Measurements from ENCODE around the gene KIF2C.

DNA sequence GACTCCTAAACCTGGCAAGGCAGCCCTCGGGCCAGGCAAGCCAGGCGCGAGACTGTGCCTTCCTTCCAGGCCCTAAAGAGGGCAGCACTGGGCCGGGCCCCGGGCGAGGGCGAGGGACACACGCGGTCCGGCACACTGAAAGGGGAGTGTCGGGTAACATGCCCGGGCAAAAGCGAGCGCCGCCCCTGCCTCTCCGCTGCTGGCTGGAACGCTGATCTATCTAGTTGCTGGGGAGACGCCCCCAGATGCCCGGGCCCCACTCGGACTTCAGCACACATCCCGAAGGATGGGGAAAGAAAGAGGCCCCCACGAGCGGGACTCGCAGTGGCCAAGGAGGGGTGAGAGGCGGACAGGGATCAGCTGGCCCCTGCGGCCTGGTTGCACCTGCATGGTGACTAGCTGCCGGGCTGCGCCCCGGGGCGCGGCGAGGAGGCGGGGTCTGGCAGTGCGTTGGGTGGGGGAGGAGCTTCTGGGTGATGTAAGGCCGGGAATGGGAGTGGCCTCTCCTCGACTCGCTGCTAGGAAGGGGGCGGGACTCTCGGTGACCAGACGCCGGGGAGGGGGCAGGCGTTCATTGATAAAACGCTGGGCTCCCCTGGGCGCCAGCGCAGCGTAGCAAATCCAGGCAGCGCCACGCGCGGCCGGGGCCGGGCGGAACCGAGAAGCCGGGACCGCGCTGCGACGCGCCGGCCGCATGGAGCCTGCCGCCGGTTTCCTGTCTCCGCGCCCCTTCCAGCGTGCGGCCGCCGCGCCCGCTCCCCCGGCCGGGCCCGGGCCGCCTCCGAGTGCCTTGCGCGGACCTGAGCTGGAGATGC lies 60.3 kb downstream of the KIF2C start, which contains the start of gene PLK3:
- TF ChIP-seq, protein P1, sequence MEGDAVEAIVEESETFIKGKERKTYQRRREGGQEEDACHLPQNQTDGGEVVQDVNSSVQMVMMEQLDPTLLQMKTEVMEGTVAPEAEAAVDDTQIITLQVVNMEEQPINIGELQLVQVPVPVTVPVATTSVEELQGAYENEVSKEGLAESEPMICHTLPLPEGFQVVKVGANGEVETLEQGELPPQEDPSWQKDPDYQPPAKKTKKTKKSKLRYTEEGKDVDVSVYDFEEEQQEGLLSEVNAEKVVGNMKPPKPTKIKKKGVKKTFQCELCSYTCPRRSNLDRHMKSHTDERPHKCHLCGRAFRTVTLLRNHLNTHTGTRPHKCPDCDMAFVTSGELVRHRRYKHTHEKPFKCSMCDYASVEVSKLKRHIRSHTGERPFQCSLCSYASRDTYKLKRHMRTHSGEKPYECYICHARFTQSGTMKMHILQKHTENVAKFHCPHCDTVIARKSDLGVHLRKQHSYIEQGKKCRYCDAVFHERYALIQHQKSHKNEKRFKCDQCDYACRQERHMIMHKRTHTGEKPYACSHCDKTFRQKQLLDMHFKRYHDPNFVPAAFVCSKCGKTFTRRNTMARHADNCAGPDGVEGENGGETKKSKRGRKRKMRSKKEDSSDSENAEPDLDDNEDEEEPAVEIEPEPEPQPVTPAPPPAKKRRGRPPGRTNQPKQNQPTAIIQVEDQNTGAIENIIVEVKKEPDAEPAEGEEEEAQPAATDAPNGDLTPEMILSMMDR (conservative IDR thresholded peaks at IDR 0.05; ENCODE audit: low read length) = peak; percentile 84
- no peak for TF ChIP-seq EZH2phosphoT487 (IDR thresholded peaks at IDR 0.05; ENCODE audit: borderline replicate concordance, low read depth, low read length)

All from OCI-LY7 (cell line).